Measurements from ENCODE around the gene PPP1R3F. TPM values are rescaled to one million over a fixed set of nuclear protein-coding genes. Genes with fewer than 3 reads are reported as not detected.
A peak's percentile ranks its signal among the peaks of the same experiment; 100 is the strongest.

Gene PPP1R3F
- total RNA-seq, 1 donor from 2014 or later = 6.6 TPM

GRCh38 chrX:49273181-49273727 lies 3.7 kb downstream of the PPP1R3F start:
- peaks cover 16% of the 10 kb centered on the region for H3K4me1 ChIP-seq (ENCODE audit: insufficient read depth, low read length)
- H3K27me3 ChIP-seq (ENCODE audit: insufficient read depth, low read length) = no peaks in the 10 kb centered on the region
- H3K27ac ChIP-seq (ENCODE audit: low read depth, low read length) = no peak overlapping the region
- no peak overlapping the region for H3K4me3 Mint-ChIP-seq (ENCODE audit: unreplicated experiment)
- no peaks in the 10 kb centered on the region for H3K36me3 Mint-ChIP-seq (ENCODE audit: low read depth, unreplicated experiment)
- FAIRE-seq = no peak
- H3K9me3 ChIP-seq (ENCODE audit: insufficient read depth, low read depth, low read length) = no peaks in the 10 kb centered on the region
- no peaks in the 10 kb centered on the region for H3K27me3 Mint-ChIP-seq (ENCODE audit: low read depth, unreplicated experiment)
- DNase-seq (ENCODE audit: low read depth) = no peak
- no peak for TF ChIP-seq EZH2 (IDR thresholded peaks at IDR 0.05; ENCODE audit: insufficient read depth, low read length)
- TF ChIP-seq CTCF (IDR thresholded peaks at IDR 0.05; ENCODE audit: insufficient read depth, low read depth, low read length) = no peak
- no peak overlapping the region for H3K9ac ChIP-seq (ENCODE audit: low read length)
- H3K36me3 ChIP-seq (ENCODE audit: insufficient read depth, low read length) = no peaks in the 10 kb centered on the region
- no peak overlapping the region for H2AFZ ChIP-seq (ENCODE audit: low read depth, low read length)
- peaks cover 29% of the 10 kb centered on the region for H3K79me2 ChIP-seq (ENCODE audit: insufficient read depth, low read length)
- H3K4me3 ChIP-seq (ENCODE audit: insufficient read depth, low read depth, low read length) = no peak overlapping the region
- H4K20me1 ChIP-seq (ENCODE audit: insufficient read depth, low read length) = peaks cover 37% of the 10 kb centered on the region
- H3K9me3 Mint-ChIP-seq (ENCODE audit: unreplicated experiment) = no peaks in the 10 kb centered on the region
- no peak overlapping the region for H3K27ac Mint-ChIP-seq (ENCODE audit: unreplicated experiment)
- H3K4me1 Mint-ChIP-seq (ENCODE audit: low read depth, unreplicated experiment) = peaks cover 13% of the 10 kb centered on the region
- H3K4me2 ChIP-seq (ENCODE audit: low read length) = peak overlapping the region; percentile 77

- Histone ChIP-seq H3K4me3 (ENCODE audit: insufficient read depth, low read depth, low read length) (no peak overlapping the region), H3K27ac (ENCODE audit: low read depth, low read length) (no peak overlapping the region), H4K20me1 (ENCODE audit: insufficient read depth, low read length) (peaks cover 37% of the 10 kb centered on the region), H3K79me2 (ENCODE audit: insufficient read depth, low read length) (peaks cover 19% of the 10 kb centered on the region), H2AFZ (ENCODE audit: low read depth, low read length) (no peak overlapping the region), H3K27me3 (ENCODE audit: insufficient read depth, low read length) (no peaks in the 10 kb centered on the region), H3K4me2 (ENCODE audit: low read length) (no peak overlapping the region), H3K9me3 (ENCODE audit: insufficient read depth, low read depth, low read length) (no peaks in the 10 kb centered on the region), H3K4me1 (ENCODE audit: insufficient read depth, low read length) (peaks cover 9% of the 10 kb centered on the region), H3K9ac (ENCODE audit: low read length) (no peak overlapping the region), H3K36me3 (ENCODE audit: insufficient read depth, low read length) (no peaks in the 10 kb centered on the region)
- DNase-seq (ENCODE audit: low read depth) (no peak), FAIRE-seq (no peak)
- Mint-ChIP-seq H3K9me3 (ENCODE audit: unreplicated experiment) (no peaks in the 10 kb centered on the region), H3K36me3 (ENCODE audit: low read depth, unreplicated experiment) (no peaks in the 10 kb centered on the region), H3K4me3 (ENCODE audit: unreplicated experiment) (no peak overlapping the region), H3K4me1 (ENCODE audit: low read depth, unreplicated experiment) (peaks cover 11% of the 10 kb centered on the region), H3K27me3 (ENCODE audit: low read depth, unreplicated experiment) (no peaks in the 10 kb centered on the region), H3K27ac (ENCODE audit: unreplicated experiment) (no peak overlapping the region)
- TF ChIP-seq EZH2 (IDR thresholded peaks at IDR 0.05; ENCODE audit: insufficient read depth, low read length) (no peak), CTCF (IDR thresholded peaks at IDR 0.05; ENCODE audit: insufficient read depth, low read depth, low read length) (no peak)
Observed at GRCh38 chrX:49276207-49276606, 6.6 kb downstream of the PPP1R3F start.

GRCh38 chrX:49276671-49277534 lies 7.3 kb downstream of the PPP1R3F start:
- FAIRE-seq (no peak), DNase-seq (ENCODE audit: low read depth) (no peak)
- Histone ChIP-seq H3K79me2 (ENCODE audit: insufficient read depth, low read length) (peaks cover 12% of the 10 kb centered on the region), H3K27me3 (ENCODE audit: insufficient read depth, low read length) (no peaks in the 10 kb centered on the region), H3K9ac (ENCODE audit: low read length) (no peak overlapping the region), H2AFZ (ENCODE audit: low read depth, low read length) (no peak overlapping the region), H3K9me3 (ENCODE audit: insufficient read depth, low read depth, low read length) (no peaks in the 10 kb centered on the region), H3K4me2 (ENCODE audit: low read length) (no peak overlapping the region), H4K20me1 (ENCODE audit: insufficient read depth, low read length) (peaks cover 35% of the 10 kb centered on the region), H3K27ac (ENCODE audit: low read depth, low read length) (no peak overlapping the region), H3K4me3 (ENCODE audit: insufficient read depth, low read depth, low read length) (no peak overlapping the region), H3K4me1 (ENCODE audit: insufficient read depth, low read length) (peaks cover 8% of the 10 kb centered on the region), H3K36me3 (ENCODE audit: insufficient read depth, low read length) (no peaks in the 10 kb centered on the region)
- peaks cover 7% of the 10 kb centered on the region for H3K4me1 Mint-ChIP-seq (ENCODE audit: low read depth, unreplicated experiment)
- H3K9me3 Mint-ChIP-seq (ENCODE audit: unreplicated experiment) = no peaks in the 10 kb centered on the region
- no peaks in the 10 kb centered on the region for H3K36me3 Mint-ChIP-seq (ENCODE audit: low read depth, unreplicated experiment)
- H3K27ac Mint-ChIP-seq (ENCODE audit: unreplicated experiment) = no peak overlapping the region
- TF ChIP-seq CTCF (IDR thresholded peaks at IDR 0.05; ENCODE audit: insufficient read depth, low read depth, low read length) (no peak), EZH2 (IDR thresholded peaks at IDR 0.05; ENCODE audit: insufficient read depth, low read length) (no peak)
- no peaks in the 10 kb centered on the region for H3K27me3 Mint-ChIP-seq (ENCODE audit: low read depth, unreplicated experiment)
- H3K4me3 Mint-ChIP-seq (ENCODE audit: unreplicated experiment) = no peak overlapping the region
